AG10803 (cell line): ENCODE measurements around the gene ARHGAP45.
A peak's percentile ranks its signal among the peaks of the same experiment; 100 is the strongest.
"Not testable (repeated sequence)": the region's sequence is repeated elsewhere in the genome, so short reads cannot be mapped to it uniquely, and the experiment has no call there.

Source experiments
- DNase-seq: peaks from one replicate; pipeline ENCODE4 v3.0.0; 2010; ENCODE audit warnings: low read depth
- H3K4me3 ChIP-seq: 2 replicates; pipeline ENCODE4 v1.5.1; 2011; ENCODE audit warnings: mild to moderate bottlenecking, low read length, control low read depth
- CTCF ChIP-seq: conservative IDR thresholded peaks from 2 replicates; pipeline ENCODE4 v1.5.1; 2011; ENCODE audit warnings: mild to moderate bottlenecking, low read length, control low read depth, inconsistent platforms

The ARHGAP45 gene

GRCh38 chr19:1110809-1111640, 44.1 kb downstream of the ARHGAP45 start:
- no peak for DNase-seq
- no peak overlapping the region for H3K4me3 ChIP-seq

DNA sequence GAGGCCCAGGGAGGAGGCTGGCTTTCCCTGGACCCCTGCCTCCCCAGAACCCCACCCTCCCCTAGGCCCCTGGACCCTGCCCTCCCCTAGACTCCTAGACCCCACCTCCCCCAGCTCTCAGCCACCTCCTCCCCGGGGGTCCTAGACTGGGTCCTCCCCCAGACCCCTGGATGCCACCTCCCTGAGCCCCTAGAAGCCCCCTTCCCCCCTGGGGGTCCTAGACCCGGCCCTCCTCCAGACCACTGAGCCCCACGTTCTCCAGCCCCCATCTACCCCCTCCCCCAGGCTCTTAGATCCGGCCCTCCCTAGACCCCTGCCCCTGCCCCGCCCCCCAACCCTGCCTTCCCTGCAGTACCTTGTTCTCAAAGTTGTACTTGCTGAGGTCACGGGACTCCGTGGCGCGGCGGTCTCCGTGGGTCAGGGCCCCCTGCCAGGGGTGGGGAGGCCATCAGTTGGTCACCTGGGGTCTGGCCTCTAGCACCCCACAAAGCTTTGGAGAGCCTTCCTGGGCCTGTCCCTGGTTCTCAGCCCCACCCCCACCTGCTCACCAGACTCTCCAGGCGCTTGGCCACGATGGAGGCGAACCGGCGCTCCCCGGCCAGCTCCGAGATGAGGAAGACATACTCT, 44.8 kb downstream of the ARHGAP45 start:
- DNase-seq, result no peak
- TF ChIP-seq CTCF, result no peak
- H3K4me3 ChIP-seq, result no peak overlapping the region

More at GRCh38 chr19:1110809-1111640, 44.1 kb downstream of the ARHGAP45 start:
- no peak for TF ChIP-seq CTCF

GRCh38 chr19:1112268-1113029, 45.5 kb downstream of the ARHGAP45 start:
- no peak for TF ChIP-seq CTCF
- no peak overlapping the region for H3K4me3 ChIP-seq
- no peak for DNase-seq

DNA sequence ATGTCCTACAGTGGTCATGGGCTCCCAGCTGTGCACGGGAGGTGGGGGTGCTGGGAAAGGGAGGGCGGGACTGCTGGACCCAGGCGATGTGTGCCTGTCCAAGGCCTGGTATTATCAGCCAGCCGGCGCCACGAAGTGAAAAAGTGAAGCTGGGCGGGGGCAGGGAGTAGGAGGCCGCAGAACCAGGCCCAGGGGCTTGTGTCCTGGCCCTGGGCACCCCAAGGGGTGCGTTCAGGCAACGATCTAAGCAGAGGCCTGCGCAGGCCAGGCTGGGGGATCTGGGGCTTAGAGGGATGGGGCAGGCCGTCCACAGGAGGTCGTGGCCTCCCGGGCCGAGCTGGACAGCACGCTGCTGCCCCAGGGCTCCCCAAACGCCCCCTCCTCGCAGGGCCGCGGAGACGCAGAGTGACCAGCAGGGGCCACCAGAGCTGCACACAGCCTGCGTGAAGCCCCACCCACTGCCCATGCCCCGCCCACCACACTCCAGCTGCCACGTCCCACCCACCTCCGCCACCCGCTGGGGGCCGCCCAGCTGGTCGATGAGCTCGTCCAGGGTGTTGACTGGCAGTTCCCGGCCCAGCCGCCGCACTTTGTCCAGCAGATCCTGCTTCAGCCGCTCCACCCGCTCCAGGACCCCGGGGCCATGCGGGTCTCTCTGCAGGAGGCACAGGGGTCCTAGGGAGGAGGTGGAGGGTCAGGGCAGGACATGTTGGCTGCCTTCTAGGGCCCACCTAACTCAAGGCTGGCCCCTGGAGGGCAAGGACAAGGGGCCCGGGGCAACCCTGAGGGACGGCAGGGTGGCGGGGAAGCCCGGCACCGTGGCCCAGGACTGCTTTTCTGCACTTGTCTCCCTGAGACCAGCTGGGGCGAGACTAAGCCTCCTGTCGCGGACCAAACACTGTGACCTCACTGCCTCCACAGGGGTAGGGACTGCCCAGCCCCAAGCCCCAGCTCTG, 46.3 kb downstream of the ARHGAP45 start:
- peak; percentile 92 for DNase-seq
- H3K4me3 ChIP-seq, result no peak overlapping the region
- peak; percentile 61 for TF ChIP-seq CTCF

DNA sequence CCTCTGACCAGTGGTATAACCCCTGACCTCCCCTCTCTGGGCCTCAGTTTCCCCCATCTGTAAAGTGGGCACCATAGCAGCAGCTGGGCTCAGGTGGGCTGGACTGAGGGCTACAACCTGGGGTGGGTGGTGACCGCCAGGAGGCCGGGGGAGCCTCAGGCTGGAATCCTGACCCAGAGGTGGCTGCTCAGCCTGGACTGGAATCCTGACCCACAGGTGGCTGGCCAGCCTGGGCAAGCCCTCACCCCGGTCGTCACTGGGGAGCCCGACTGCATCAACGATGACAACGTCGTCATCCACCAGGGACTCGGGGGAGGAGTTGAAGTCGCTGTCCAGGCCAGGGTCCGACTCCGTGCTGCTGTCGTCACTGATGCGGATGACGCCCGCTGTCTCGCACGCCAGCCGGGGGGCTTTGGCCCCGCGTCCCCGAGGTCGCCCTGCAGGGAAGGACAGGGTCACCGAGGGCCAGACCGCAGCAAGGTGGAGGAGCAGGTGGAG, 47.1 kb downstream of the ARHGAP45 start:
- DNase-seq, result no peak
- TF ChIP-seq CTCF, result no peak

GRCh38 chr19:1114728-1115127, 47.8 kb downstream of the ARHGAP45 start:
- not testable (repeated sequence) for DNase-seq, H3K4me3 ChIP-seq

More for the DNA sequence above, 47.1 kb downstream of the ARHGAP45 start:
- H3K4me3 ChIP-seq, result no peak overlapping the region
